Heart left ventricle (tissue), 13 donors: Measurements from ENCODE around the gene ERN1.

Experiments used
- POLR2A ChIP-seq, 2 donors: fragments of 450-650 bp; IDR thresholded peaks; one replicate each; pipeline ENCODE4 v1.6.1; 2017; ENCODE audit warnings: antibody characterized with exemption in 2 of 2, mild to moderate bottlenecking in 2 of 2, moderate library complexity in 2 of 2
- TF ChIP-seq, protein P1 (sequence below), 12 donors: fragments of 200-600 bp; sonication (generic) in 4 of 12; IDR thresholded peaks; one replicate each; pipeline versions ENCODE4 v1.5.0 to v1.8.0; 2018 to 2022; ENCODE audit warnings: antibody characterized with exemption in 12 of 12, mild to moderate bottlenecking in 5 of 12
- donor health status: ischemic (EF 13 %, LVEDD 7.1; RV severe dilation, severe dysfunction).
- donor health status: DM: no; HTN: yes; CAD: no.
- donor health status: DM: no; HTN: no; CAD: no.
- donor health status: ischemic (EF 25% LVEDD 6.9; RV normal size, moderate dysfunction).
- donor health status: ischemic (EF 25% LVEDD 5.7; RV mildly dilated, moderate dysfunction).
- donor health status: ischemic (EF 35%, LVEDD 5.7; RV mildly dilated, moderate dysfunction).
- donor health status: nonischemic (EF 11% LVEDD 7.7; RV severe dilation, severe dysfunction).
- donor health status: DM: yes; HTN: yes; CAD: no.
- donor health status: PGD.
- donor health status: ischemic (EF 29% LVEDD 5.4; RV normal size, mild dysfunction).
- donor health status: nonischemic (EF 23%, LVEDD 6.1; RV moderate dilation, normal function).

GRCh38 chr17:64148017-64148631 is 18.2 kb upstream of the ERN1 start:
- no peak for TF ChIP-seq POLR2A (IDR thresholded peaks at IDR 0.05)
- TF ChIP-seq, protein P1, sequence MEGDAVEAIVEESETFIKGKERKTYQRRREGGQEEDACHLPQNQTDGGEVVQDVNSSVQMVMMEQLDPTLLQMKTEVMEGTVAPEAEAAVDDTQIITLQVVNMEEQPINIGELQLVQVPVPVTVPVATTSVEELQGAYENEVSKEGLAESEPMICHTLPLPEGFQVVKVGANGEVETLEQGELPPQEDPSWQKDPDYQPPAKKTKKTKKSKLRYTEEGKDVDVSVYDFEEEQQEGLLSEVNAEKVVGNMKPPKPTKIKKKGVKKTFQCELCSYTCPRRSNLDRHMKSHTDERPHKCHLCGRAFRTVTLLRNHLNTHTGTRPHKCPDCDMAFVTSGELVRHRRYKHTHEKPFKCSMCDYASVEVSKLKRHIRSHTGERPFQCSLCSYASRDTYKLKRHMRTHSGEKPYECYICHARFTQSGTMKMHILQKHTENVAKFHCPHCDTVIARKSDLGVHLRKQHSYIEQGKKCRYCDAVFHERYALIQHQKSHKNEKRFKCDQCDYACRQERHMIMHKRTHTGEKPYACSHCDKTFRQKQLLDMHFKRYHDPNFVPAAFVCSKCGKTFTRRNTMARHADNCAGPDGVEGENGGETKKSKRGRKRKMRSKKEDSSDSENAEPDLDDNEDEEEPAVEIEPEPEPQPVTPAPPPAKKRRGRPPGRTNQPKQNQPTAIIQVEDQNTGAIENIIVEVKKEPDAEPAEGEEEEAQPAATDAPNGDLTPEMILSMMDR (IDR thresholded peaks at IDR 0.05): no peak
